Hippocampal formation (tissue), 2 donors: ENCODE results near the gene KISS1R.
A peak's percentile ranks its signal among the peaks of the same experiment; 100 is the strongest.
"Not testable (repeated sequence)": the region's sequence is repeated elsewhere in the genome, so short reads cannot be mapped to it uniquely, and the experiment has no call there.

Experiments
- DNase-seq, 2 donors: peaks; one replicate each; lab custom pipeline; 2025; lab: John Stamatoyannopoulos, UW

The KISS1R gene

DNA sequence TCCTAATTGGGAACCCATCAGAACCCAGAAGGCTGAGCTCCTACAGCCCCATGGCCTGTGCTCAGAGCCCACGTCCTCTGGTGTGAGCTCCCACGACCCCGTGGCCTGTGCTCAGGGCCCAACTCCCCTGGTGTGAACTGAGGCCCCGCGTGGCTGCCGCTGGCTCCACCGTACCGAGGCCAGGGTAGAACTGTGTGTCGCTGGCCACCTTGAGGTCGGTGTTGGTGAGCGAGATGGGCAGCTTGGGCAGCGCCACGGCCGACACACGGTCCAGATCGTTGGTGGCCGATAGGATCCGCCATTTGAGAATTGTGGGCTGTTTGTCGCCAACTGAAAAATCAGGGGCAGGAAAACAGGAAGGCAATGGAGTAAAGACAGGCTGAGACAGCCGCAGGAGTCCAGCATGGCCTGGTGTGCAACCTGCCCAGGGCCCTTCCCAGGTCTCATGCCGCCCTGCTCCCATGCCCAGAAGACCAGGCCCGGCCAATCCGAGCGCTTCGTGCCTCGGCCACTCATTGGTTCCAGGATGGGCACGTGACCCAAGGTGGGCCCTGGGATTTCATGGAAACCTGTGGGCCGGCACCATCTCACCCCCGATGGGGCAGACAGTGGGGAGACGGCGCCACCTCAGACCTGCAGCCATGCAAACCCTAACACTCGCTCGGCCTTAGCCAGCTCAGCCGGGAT is 35.6 kb upstream of the KISS1R start:
- no peak for DNase-seq

- DNase-seq = no peak
Observed at GRCh38 chr19:882871-883497, 34.1 kb upstream of the KISS1R start.

DNA sequence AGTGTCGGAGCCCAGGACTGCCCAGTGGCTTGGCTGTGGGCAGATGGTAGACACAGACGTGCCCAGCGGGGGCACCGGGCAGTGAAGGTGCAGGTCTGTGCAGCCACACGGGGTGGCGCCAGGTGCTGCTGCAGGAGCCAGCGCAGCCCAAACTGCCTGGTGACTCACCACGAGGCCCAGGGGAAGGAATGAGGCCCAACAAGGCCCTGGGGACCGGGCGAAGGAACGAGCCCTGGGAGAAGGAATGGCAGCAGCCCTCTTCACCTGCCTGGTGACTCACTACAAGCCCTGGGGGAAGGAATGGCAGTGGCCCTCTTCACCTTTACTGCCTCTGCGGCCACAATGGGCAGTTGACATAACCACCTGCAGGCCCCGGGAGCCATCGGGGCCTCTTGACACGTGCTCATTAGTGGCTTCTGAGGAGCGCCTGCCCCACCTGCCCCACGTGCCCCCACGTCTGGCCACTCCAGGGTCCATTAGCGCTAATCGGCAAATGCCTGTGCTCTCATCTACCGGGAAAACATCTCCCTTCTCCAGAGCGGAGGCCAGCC is 33.4 kb upstream of the KISS1R start:
- no peak for DNase-seq

- DNase-seq = no peak
Observed at GRCh38 chr19:884420-885211, 32.5 kb upstream of the KISS1R start.

GRCh38 chr19:885536-886224 is 31.5 kb upstream of the KISS1R start:
- DNase-seq = no peak

- DNase-seq = no peak
Observed at GRCh38 chr19:887072-887471, 30.1 kb upstream of the KISS1R start.

DNA sequence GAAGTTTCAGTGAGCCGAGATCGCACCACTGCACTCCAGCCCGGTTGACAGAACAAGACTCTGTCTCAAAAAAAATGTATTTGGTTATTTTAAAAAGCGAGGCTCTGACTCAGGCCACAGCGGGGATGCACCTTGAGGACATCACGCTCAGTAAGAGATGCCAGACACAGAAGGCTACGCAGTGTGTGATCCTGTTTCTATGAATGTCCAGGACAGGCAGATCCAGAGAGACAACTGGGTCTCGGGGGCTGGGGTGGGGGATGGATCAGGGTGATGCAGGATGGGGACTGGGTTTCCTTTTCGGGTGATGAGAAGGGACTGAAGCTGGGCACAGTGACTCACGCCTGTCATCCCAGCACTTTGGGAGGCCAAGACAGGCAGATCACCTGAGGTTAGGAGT is 29.5 kb upstream of the KISS1R start:
- DNase-seq = no peak

DNA sequence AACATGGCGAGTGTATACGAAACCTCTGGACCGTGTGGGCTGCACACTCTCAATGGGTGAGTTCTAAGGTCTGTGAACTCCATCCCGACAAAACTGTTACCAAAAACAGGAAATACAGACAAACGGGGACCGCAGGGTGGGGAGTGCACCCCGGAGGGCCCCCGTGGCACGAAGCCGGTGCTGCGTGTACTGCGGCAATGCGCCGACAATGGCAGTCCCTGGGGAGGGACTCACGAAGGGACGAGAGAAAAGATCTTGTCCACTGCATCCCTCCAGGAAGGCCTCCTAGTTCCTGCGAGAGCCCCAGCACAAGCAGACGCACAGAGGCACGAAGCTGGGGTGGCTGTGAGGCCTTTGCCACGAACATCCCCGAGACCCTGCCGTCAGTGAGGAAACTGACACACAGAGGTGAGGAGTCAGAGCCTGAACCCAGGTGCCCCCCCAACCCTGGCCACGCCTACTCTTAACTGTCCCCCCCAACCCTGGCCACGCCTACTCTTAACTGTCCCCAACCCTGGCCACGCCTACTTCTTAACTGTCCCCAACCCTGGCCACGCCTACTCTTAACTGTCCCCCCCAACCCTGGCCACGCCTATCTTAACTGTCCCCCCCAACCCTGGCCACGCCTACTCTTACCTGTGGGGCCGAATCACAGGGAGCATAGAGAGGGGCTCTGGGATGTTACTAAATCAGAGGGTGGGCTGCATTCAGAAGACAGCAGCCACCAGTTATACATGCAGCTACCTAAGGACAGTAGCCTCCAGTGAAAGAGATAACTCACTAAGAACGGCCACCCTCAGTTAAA is 28.4 kb upstream of the KISS1R start:
- DNase-seq = no peak

- no peak for DNase-seq
Observed at GRCh38 chr19:889662-890295, 27.4 kb upstream of the KISS1R start.

DNA sequence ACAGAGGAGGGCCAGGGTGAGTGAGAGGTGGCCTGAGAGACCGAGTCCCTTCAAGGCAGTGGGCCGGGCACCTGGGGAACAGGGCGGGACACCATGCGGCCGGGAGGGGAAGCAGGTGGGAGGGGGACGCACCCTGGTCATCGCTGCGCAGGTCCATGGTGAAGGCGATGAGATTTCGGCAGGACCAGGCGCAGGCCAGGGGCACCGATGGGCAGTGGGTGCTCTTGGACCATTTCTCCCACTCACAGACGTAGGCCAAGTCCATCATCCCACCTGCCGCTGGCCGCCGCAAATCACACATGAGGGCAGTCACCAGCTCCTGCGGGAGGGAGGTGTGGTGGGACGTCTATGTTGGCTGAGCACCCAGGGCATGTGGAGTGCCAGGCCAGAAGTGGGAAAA is 26.3 kb upstream of the KISS1R start:
- no peak for DNase-seq

- DNase-seq = not testable (repeated sequence)
Observed at GRCh38 chr19:891421-892200, 25.5 kb upstream of the KISS1R start.

GRCh38 chr19:892243-892893 is 24.8 kb upstream of the KISS1R start:
- DNase-seq = no peak

- peak; percentile 78 to 94 for DNase-seq
Observed at GRCh38 chr19:892894-893689, 24.0 kb upstream of the KISS1R start, which contains the start of the genes MED16 and RNU6-9. Gene MED16 (minus strand): TSS chr19:893187. CDS start chr19:891131, 2,056 bp downstream. Gene RNU6-9 (plus strand): TSS chr19:893484.

GRCh38 chr19:896434-896833 is 20.7 kb upstream of the KISS1R start:
- DNase-seq = no peak

- DNase-seq = no peak
Observed at GRCh38 chr19:896999-897398, 20.1 kb upstream of the KISS1R start.

DNA sequence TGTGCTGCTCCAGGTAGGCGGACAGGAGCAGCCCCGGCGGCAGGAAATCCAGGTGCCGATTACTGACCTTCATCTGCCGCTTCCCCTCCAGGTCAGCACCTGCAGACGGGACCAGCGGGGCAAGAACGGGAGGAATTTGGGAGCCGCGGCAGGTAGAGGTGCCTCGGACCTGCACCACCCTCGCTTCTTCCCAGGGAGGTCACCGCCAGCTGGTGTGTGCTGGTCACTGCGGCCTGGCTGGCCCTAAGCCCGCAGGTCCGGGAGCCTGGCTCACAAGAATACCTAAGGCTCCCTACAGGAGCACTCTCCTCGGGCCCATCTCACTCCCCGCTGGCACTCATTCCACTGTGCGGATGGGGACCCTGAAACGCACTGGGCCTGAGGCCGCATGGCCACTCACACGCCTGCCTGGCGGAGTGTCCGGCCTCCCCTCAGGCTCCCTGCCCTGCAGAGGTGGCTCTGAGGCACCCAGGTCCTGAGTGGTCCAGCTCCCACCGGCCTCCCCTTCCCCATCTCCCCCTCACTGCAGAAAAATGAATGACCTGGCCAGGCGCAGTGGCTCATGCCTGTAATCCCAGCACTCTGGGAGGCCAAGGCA is 19.6 kb upstream of the KISS1R start:
- DNase-seq = no peak

DNA sequence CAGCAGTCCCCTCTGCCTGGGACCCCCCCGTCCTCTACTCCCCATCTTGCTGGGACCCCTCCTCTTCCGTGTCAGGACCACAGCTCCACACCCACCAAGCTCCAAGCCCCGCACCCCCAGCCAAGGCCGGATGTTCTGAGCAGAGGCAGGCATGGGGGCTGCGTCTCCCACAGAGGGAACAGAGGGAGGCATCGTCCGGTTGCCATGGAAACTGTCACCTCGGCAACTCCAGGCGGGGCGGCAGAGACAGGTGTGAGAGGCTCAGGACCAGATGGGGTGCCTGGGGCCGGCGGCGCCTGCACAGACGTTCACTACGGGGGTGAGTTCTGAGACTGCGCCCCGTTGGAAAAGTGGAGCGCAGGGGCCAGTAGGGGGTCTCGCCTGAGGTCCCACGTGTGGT is 18.5 kb upstream of the KISS1R start:
- no peak for DNase-seq
